ENCODE data around the gene ARHGEF16.

ARHGEF16 gene

DNA sequence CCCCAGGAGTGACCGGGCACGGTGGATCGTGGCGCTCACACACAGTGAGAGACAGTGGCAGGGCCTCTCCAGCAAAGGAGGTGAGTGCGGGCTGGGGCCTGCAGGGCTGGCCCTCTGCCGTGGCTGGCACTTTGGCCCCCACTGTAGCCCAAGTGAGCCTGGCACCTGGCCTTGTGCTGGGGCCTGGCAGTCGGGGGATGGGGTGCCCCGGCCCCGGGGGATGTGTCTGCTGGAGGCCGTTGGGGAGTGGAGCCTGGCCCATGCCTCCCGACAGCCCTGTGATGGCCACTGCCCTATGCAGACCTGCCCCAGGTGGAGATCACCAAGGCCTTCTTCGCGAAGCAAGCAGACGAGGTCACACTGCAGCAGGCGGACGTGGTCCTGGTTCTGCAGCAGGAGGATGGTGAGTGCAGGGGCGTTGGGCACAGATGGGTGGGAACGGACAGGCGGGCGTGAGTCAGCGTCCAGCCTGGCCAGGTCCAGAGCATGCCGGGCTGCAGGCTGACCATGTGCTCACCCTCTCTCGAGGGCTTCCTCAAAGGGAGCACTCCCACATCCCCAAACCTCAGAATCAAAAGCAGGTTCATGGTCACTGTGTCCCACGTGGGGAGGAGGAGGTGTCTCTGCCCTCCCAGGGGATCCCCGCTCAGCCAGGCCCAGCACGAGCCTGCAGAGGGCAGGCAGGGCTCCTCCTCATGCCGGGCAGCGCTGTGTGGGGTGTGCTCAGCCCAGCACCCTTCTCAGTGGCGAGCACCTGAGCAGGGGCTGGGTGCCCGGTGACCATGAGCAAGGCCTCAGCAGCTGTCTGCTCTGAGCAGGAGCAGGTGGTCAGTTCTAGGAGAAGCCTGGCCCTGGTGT, 25.3 kb downstream of the ARHGEF16 start:
- H3K4me1 Mint-ChIP-seq, result peaks cover 2 to 7% of the 10 kb centered on the region in 2 donors

DNA sequence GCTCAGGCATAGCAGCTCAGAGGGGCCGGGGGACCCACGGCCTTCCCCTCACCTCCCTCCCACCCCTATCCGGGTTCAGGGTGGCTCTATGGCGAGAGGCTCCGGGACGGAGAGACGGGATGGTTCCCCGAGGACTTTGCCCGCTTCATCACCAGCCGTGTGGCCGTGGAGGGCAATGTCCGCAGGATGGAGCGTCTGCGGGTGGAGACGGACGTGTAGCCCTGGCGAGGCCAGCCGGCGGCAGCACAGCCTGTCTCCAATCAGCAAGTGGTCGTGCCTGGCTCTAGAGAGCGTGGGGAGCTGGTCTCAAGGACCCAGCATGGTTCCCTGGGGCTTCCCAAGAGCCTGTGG, 25.9 kb downstream of the ARHGEF16 start:
- Mint-ChIP-seq H3K27ac (no peak overlapping the region), H3K27me3 (peaks cover 12 to 21% of the 10 kb centered on the region in 2 donors)

More for the DNA sequence above, 25.3 kb downstream of the ARHGEF16 start:
- Mint-ChIP-seq H3K36me3 (no peaks in the 10 kb centered on the region), H3K27ac (no peak overlapping the region), H3K9me3 (no peaks in the 10 kb centered on the region), H3K4me3 (no peak overlapping the region), H3K27me3 (peaks cover 12 to 15% of the 10 kb centered on the region in 2 donors)
- ATAC-seq (replicated peaks) (no peak), DNase-seq (no peak)

DNA sequence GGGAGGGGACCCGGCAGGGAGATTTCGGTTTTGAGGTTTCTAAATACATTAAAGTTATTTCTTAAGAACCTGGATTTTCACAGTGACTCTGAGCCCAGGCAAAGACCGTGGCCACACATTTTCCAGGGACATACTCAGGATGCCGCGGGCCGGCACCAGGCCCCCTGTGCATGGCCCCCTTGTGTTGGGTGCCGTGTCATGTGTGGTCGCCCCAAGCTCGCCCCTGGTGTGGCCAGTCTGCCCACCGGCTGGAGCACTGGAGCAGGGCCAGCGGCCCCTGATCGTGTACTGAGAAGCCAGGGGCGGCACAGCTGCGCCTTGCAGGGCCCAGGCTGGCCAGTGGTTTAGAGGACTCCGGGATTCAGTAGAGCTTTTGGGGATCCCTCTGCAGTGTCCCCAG, 26.6 kb downstream of the ARHGEF16 start:
- no peak for DNase-seq
- no peak overlapping the region for H3K4me3 Mint-ChIP-seq
- H3K4me1 Mint-ChIP-seq, result peaks cover 2 to 7% of the 10 kb centered on the region in 2 donors
- H3K27me3 Mint-ChIP-seq, result peaks cover 12 to 21% of the 10 kb centered on the region in 2 donors
- no peaks in the 10 kb centered on the region for H3K36me3 Mint-ChIP-seq
- H3K9me3 Mint-ChIP-seq, result no peaks in the 10 kb centered on the region
- no peak for ATAC-seq (replicated peaks)
- no peak overlapping the region for H3K27ac Mint-ChIP-seq

More for the DNA sequence above, 25.9 kb downstream of the ARHGEF16 start:
- H3K4me1 Mint-ChIP-seq, result peaks cover 2 to 7% of the 10 kb centered on the region in 2 donors
- H3K9me3 Mint-ChIP-seq, result no peaks in the 10 kb centered on the region
- no peaks in the 10 kb centered on the region for H3K36me3 Mint-ChIP-seq
- no peak for DNase-seq
- no peak overlapping the region for H3K4me3 Mint-ChIP-seq
- no peak for ATAC-seq (replicated peaks)

DNA sequence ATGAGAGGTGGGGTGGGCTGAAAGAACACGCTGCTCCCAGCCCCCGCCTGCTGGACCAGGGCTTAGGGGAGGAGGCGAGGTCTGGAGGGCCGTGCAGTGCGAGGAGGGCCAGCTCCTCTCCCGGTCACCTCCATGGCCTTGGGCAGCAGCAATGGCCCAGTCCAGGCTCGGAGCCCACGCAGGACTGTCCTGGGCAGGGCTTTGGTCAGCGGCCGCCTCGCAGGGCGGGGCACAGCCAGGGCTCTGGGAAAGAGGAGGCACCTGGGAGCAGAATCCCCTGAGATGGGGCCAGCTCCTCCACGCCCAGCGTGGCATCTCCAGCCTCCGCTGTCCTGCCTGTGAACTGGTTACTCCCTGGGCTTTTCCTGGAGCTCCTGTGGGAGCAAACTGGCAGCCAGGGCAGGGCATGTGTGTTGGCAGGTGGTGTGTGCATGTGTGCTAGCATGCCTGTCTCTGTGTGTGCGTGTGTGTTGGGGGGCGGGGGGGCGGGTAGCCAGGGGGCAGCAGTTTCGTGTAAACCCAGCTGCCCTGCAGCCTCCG, 27.4 kb downstream of the ARHGEF16 start:
- Mint-ChIP-seq H3K36me3 (no peaks in the 10 kb centered on the region), H3K4me1 (peaks cover 2 to 7% of the 10 kb centered on the region in 2 donors), H3K4me3 (no peak overlapping the region), H3K9me3 (no peaks in the 10 kb centered on the region), H3K27me3 (peaks cover 12 to 21% of the 10 kb centered on the region in 2 donors), H3K27ac (no peak overlapping the region)
- DNase-seq, result no peak
- no peak for ATAC-seq (replicated peaks)

DNA sequence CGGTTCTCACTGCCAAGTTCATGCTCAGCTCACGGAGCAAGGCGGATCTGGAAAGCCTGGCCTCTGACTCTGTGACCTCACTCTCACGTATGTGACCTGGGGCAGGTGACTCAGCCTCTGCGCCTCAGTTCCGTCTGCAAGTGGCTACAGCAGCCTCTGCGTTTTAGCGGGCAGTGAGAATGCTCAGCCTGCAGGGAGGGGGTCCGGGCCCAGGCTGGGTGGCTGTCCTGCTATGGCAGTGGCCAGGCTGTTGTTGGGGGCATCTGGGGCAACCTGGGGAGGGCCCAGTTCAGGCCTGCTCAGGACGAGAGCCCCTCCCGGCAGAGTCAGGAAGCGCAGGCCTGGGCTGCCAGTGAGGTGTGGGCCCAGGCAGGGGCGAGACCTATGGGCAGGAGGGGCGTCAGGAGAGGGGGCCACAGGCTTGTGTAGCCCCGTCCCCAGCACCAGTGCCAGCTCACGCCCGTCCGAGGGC, 27.9 kb downstream of the ARHGEF16 start:
- ATAC-seq (replicated peaks), result peak; percentile 59
- Mint-ChIP-seq H3K36me3 (no peaks in the 10 kb centered on the region), H3K9me3 (no peaks in the 10 kb centered on the region), H3K4me3 (no peak overlapping the region), H3K27ac (no peak overlapping the region), H3K27me3 (peaks cover 11 to 21% of the 10 kb centered on the region in 2 donors), H3K4me1 (peaks cover 2 to 7% of the 10 kb centered on the region in 2 donors)
- no peak for DNase-seq

DNA sequence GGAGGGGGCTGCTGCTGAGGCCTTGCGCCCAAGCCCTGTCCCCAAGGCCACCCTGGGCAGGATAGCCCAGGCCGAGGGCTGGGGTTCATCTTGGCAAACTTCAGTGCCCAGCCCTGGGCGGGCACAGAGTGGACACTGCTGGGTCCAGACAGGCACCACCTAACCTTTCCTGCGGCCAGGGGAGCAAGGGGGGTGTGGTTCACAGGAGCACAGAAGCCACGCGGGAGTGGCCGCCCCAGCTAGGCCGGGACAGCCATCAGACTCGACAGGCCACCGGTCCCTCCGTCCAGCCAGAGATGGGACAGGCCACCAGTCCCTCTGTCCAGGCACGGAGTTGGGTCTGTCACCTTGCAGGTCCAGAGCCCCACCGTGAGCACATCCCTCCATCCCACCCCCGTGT, 28.9 kb downstream of the ARHGEF16 start:
- ATAC-seq (replicated peaks) (no peak), DNase-seq (no peak)
- no peaks in the 10 kb centered on the region for H3K36me3 Mint-ChIP-seq
- peaks cover 2 to 7% of the 10 kb centered on the region in 2 donors for H3K4me1 Mint-ChIP-seq
- peaks cover 7 to 21% of the 10 kb centered on the region in 2 donors for H3K27me3 Mint-ChIP-seq
- no peak overlapping the region for H3K27ac Mint-ChIP-seq
- no peak overlapping the region for H3K4me3 Mint-ChIP-seq
- peaks cover 4% of the 10 kb centered on the region in 2 donors for H3K9me3 Mint-ChIP-seq

- DNase-seq, result no peak
- H3K4me3 Mint-ChIP-seq, result no peak overlapping the region
- peaks cover 7 to 21% of the 10 kb centered on the region in 2 donors for H3K27me3 Mint-ChIP-seq
- peaks cover 0 to 3% of the 10 kb centered on the region in 2 donors for H3K36me3 Mint-ChIP-seq
- H3K9me3 Mint-ChIP-seq, result peaks cover 8 to 9% of the 10 kb centered on the region in 2 donors
- H3K4me1 Mint-ChIP-seq, result peaks cover 2 to 7% of the 10 kb centered on the region in 2 donors
- H3K27ac Mint-ChIP-seq, result no peak overlapping the region
- peak; percentile 48 to 51 for ATAC-seq (replicated peaks)
Measured at GRCh38 chr1:3483801-3484444, 29.5 kb downstream of the ARHGEF16 start.

DNA sequence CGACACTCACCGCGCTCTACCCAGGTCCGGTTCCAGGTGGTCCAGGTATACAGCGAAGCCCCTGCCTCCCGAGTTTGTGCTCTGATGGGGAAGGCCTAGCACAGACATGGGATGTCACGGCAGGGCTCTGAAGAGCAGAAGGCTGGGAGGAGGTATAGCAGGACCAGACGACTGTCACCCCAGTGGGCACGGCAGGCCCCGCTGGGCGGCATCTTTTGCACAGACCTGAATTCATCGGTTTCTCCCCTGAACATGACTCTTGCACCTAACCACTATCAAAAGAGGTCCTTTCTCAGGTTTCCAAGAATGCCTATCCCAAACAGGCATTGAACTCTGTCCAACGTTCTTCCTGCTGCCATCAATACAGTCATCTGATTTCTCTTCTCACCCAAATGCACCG, 30.6 kb downstream of the ARHGEF16 start:
- ATAC-seq (replicated peaks) (no peak), DNase-seq (no peak)
- Mint-ChIP-seq H3K27ac (no peak overlapping the region), H3K4me3 (no peak overlapping the region), H3K27me3 (peaks cover 7 to 21% of the 10 kb centered on the region in 2 donors), H3K9me3 (peaks cover 11% of the 10 kb centered on the region in 2 donors), H3K36me3 (peaks cover 0 to 7% of the 10 kb centered on the region in 2 donors), H3K4me1 (peaks cover 2 to 7% of the 10 kb centered on the region in 2 donors)

DNA sequence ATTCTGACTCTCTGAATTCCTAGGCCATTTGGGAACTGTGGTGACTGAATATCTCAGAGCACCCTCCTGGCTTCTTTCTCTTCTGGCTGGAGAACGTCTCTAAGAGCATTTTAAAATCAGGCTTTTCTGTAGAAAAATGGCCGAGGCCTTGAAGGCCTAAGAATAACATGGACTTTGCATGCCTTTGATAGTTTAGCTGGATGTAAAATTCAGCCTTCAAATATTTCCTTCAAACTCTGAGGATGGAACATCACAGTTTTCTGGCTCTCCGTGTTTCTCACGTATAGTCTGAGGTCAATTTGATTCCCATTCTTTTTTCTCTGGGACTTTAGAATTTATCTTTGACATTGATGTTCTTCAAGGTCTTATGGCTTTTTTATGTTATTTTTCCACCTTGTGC, 34.0 kb downstream of the ARHGEF16 start:
- Mint-ChIP-seq H3K9me3 (peaks cover 11% of the 10 kb centered on the region in 2 donors), H3K27ac (no peak overlapping the region)

GRCh38 chr1:3490046-3490745, 35.7 kb downstream of the ARHGEF16 start:
- Mint-ChIP-seq H3K27me3 (peaks cover 0 to 1% of the 10 kb centered on the region in 2 donors), H3K27ac (no peak overlapping the region), H3K9me3 (peaks cover 11% of the 10 kb centered on the region in 2 donors), H3K4me1 (peaks cover 5 to 12% of the 10 kb centered on the region in 2 donors), H3K4me3 (no peak overlapping the region), H3K36me3 (peaks cover 2 to 7% of the 10 kb centered on the region in 2 donors)
- DNase-seq (no peak), ATAC-seq (replicated peaks) (no peak)

More for the DNA sequence above, 34.0 kb downstream of the ARHGEF16 start:
- DNase-seq (no peak), ATAC-seq (replicated peaks) (no peak)
- no peak overlapping the region for H3K4me3 Mint-ChIP-seq
- peaks cover 7 to 16% of the 10 kb centered on the region in 2 donors for H3K27me3 Mint-ChIP-seq
- H3K4me1 Mint-ChIP-seq, result peaks cover 8 to 18% of the 10 kb centered on the region in 2 donors
- H3K36me3 Mint-ChIP-seq, result peaks cover 2 to 7% of the 10 kb centered on the region in 2 donors

GRCh38 chr1:3491291-3492246, 37.1 kb downstream of the ARHGEF16 start:
- DNase-seq (peak; percentile 76), ATAC-seq (replicated peaks) (peak; percentile 94 to 95)
- peaks cover 11% of the 10 kb centered on the region in 2 donors for H3K9me3 Mint-ChIP-seq
- H3K36me3 Mint-ChIP-seq, result peaks cover 2 to 7% of the 10 kb centered on the region in 2 donors
- H3K27ac Mint-ChIP-seq, result peak overlapping the region; percentile 31
- H3K4me1 Mint-ChIP-seq, result peaks cover 5 to 12% of the 10 kb centered on the region in 2 donors
- H3K27me3 Mint-ChIP-seq, result no peaks in the 10 kb centered on the region
- peak overlapping the region; percentile 75 to 77 for H3K4me3 Mint-ChIP-seq

- no peak for ATAC-seq (replicated peaks)
- H3K9me3 Mint-ChIP-seq, result peaks cover 11% of the 10 kb centered on the region in 2 donors
- no peak overlapping the region for H3K27ac Mint-ChIP-seq
- peaks cover 5 to 12% of the 10 kb centered on the region in 2 donors for H3K4me1 Mint-ChIP-seq
- no peak for DNase-seq
- peaks cover 2 to 7% of the 10 kb centered on the region in 2 donors for H3K36me3 Mint-ChIP-seq
- no peaks in the 10 kb centered on the region for H3K27me3 Mint-ChIP-seq
- no peak overlapping the region for H3K4me3 Mint-ChIP-seq
Measured at GRCh38 chr1:3492545-3493246, 38.2 kb downstream of the ARHGEF16 start.
